C4-2B (cell line): ENCODE measurements around the gene XRCC6.
"Not testable (repeated sequence)": the region's sequence is repeated elsewhere in the genome, so short reads cannot be mapped to it uniquely, and the experiment has no call there.

Source experiments
- CTCF ChIP-seq: fragments of 450-650 bp; conservative IDR thresholded peaks from 2 replicates; pipeline ENCODE4 v1.5.1; 2017; ENCODE audit warnings: mild to moderate bottlenecking
- ZFX ChIP-seq: fragments of 450-650 bp; IDR thresholded peaks from 2 replicates; pipeline ENCODE4 v1.6.1; 2017

DNA sequence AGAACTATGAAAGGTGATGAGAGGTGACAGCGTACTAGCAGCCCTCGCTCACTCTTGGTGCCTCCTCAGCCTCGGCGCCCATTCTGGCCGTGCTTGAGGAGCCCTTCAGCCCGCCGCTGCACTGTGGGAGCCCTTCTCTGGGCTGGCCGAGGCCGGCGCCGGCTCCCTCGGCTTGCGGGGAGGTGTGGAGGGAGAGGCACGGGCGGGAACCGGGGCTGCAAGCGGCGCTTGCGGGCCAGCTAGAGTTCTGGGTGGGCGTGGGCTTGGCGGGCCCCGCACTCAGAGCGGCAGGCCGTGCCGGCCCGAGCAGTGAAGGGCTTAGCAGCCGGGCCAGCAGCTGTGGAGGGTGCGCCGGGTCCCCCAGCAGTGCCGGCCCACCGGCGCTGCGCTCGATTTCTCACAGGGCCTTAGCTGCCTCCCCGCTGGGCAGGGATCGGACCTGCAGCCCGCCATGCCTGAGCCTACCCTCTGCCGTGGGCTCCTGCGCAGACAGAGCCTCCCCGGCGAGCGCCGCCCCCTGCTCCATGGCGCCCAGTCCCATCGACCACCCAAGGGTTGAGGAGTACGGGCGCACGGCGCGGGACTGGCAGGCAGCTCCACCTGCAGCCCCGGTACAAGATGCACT lies 27.6 kb upstream of the XRCC6 start:
- TF ChIP-seq CTCF, ZFX: not testable (repeated sequence)
